ENCODE data around the gene TMEM131. TPM values are rescaled to one million over a fixed set of nuclear protein-coding genes. Genes with fewer than 3 reads are reported as not detected.

Gene TMEM131
- total RNA-seq, 2 donors from 2014 or later: 20.0 to 21.4 TPM

GRCh38 chr2:97994476-97994875 lies 1.3 kb downstream of the TMEM131 start:
- Histone ChIP-seq H3K4me3 (peak overlapping the region; percentile 37 to 84), H3K36me3 (replicated peaks in 1 of 2; ENCODE audit: insufficient read depth in 1 of 2, low read depth in 2 of 2) (no peaks in the 10 kb centered on the region), H3K27ac (peak overlapping the region in 3 of 4 donors; percentile 85 to 93 (median 86)), H3K27me3 (no peaks in the 10 kb centered on the region), H3K4me1 (peaks cover 37% of the 10 kb centered on the region), H3K9me3 (no peaks in the 10 kb centered on the region)
- no peak for ATAC-seq
- TF ChIP-seq POLR2A (IDR thresholded peaks at IDR 0.05): no peak
- TF ChIP-seq, protein P1, sequence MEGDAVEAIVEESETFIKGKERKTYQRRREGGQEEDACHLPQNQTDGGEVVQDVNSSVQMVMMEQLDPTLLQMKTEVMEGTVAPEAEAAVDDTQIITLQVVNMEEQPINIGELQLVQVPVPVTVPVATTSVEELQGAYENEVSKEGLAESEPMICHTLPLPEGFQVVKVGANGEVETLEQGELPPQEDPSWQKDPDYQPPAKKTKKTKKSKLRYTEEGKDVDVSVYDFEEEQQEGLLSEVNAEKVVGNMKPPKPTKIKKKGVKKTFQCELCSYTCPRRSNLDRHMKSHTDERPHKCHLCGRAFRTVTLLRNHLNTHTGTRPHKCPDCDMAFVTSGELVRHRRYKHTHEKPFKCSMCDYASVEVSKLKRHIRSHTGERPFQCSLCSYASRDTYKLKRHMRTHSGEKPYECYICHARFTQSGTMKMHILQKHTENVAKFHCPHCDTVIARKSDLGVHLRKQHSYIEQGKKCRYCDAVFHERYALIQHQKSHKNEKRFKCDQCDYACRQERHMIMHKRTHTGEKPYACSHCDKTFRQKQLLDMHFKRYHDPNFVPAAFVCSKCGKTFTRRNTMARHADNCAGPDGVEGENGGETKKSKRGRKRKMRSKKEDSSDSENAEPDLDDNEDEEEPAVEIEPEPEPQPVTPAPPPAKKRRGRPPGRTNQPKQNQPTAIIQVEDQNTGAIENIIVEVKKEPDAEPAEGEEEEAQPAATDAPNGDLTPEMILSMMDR (IDR thresholded peaks at IDR 0.05): no peak
- intact Hi-C loops (cut with DNase I): no loop called here
- 2% methylated on average over 4 of the region's 4 CpGs for WGBS, 2 donors
- no peak for DNase-seq

GRCh38 chr2:97993926-97994325 lies 1.8 kb downstream of the TMEM131 start:
- Histone ChIP-seq H3K4me1 (peaks cover 37% of the 10 kb centered on the region), H3K27ac (peak overlapping the region in 1 of 4 donors; percentile 86)

DNA sequence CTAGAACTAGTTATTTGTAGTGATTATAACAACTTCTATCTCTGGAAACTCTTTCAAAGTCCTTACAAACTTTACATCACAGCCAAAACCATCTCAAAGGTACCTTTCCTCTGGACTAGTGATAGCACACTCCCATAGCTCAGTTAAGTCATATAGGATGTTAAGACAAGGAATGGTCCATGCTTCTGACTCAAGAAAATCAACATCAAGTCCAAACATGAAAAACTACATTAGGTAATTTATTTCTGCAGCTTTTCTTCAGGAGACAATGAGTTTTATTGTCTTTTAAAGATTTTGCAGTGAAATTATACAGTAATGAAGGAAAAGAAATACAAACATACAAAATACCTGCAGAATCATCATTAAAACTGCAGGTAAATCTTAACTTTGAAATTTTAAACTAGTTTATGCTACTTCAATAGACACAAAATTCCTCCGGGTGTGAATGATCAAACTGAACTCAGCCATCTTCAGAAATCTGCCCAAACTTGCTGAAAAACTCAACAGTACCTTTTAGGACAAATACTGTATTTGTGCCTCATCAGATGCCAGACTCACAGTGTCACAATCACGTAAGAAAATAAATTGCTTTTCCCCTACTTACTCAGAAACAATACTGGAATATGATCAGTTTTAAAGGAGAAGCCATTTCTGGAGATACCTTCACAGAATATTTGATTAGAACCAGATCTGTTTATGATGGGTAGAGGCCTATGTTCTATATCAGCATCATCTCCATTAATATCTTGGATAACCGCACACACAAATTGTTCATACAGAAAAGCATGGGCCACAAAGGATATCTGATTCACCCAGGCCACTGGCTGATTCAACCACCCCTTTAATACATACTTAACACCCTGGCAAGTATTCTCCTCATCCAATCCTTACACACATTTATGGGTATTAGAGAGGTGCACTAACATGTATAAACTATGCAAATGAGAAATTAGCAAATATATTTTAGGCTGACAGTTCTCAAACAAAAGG lies 2.6 kb downstream of the TMEM131 start:
- no peak for TF ChIP-seq POLR2A (IDR thresholded peaks at IDR 0.05)
- TF ChIP-seq, protein P1 (IDR thresholded peaks at IDR 0.05): no peak
- Histone ChIP-seq H3K9me3 (no peaks in the 10 kb centered on the region), H3K4me1 (peaks cover 37% of the 10 kb centered on the region), H3K36me3 (replicated peaks in 1 of 2; ENCODE audit: insufficient read depth in 1 of 2, low read depth in 2 of 2) (no peaks in the 10 kb centered on the region), H3K4me3 (no peak overlapping the region), H3K27ac (no peak overlapping the region), H3K27me3 (no peaks in the 10 kb centered on the region)
- intact Hi-C loops (cut with DNase I): no loop called here
- 34 to 42% methylated on average over 3 of the region's 3 CpGs for WGBS, 2 donors
- DNase-seq: no peak
- ATAC-seq: no peak

More at GRCh38 chr2:97993926-97994325, 1.8 kb downstream of the TMEM131 start:
- Histone ChIP-seq H3K27me3 (no peaks in the 10 kb centered on the region), H3K4me3 (peak overlapping the region in 1 of 2 donors; percentile 10), H3K9me3 (no peaks in the 10 kb centered on the region), H3K36me3 (replicated peaks in 1 of 2; ENCODE audit: insufficient read depth in 1 of 2, low read depth in 2 of 2) (no peaks in the 10 kb centered on the region)
- ATAC-seq: no peak
- TF ChIP-seq, protein P1 (IDR thresholded peaks at IDR 0.05): no peak
- no peak for TF ChIP-seq POLR2A (IDR thresholded peaks at IDR 0.05)
- WGBS, 2 donors: 15 to 16% methylated on average over 6 of the region's 6 CpGs
- no peak for DNase-seq
- intact Hi-C loops (cut with DNase I): no loop called here

- intact Hi-C loops (cut with DNase I): no loop called here
- H3K4me1 ChIP-seq: peaks cover 37% of the 10 kb centered on the region
- TF ChIP-seq POLR2A (IDR thresholded peaks at IDR 0.05): no peak
- H3K36me3 ChIP-seq (replicated peaks in 1 of 2; ENCODE audit: insufficient read depth in 1 of 2, low read depth in 2 of 2): no peaks in the 10 kb centered on the region
- no peak overlapping the region for H3K27ac ChIP-seq
- no peaks in the 10 kb centered on the region for H3K9me3 ChIP-seq
- no peak for ATAC-seq
- H3K4me3 ChIP-seq: no peak overlapping the region
- no peak for DNase-seq
- no peaks in the 10 kb centered on the region for H3K27me3 ChIP-seq
- WGBS, 2 donors: 85 to 92% methylated on average over 7 of the region's 7 CpGs
Observed at GRCh38 chr2:97991081-97991856, 4.5 kb downstream of the TMEM131 start.

DNA sequence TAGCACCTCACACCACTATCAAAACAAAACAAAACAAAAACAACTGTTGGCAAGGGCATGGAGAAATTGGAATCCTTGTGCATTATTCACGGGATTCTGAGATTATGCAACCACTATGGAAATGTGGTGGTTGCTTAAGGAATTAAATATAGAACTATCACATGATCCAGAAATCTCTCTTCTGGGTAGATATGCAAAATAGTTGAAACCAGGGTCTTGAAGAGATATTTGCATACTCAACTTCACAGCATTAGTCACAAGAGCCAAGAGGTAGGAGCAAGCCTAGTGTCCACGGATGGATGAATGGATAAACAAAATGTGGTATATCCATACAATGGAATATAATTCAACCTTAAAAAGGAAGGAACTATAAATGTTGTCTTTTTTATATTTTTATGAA lies 7.0 kb downstream of the TMEM131 start:
- 84 to 91% methylated on average over 2 of the region's 2 CpGs for WGBS, 2 donors
- Histone ChIP-seq H3K36me3 (replicated peaks in 1 of 2; ENCODE audit: insufficient read depth in 1 of 2, low read depth in 2 of 2) (no peaks in the 10 kb centered on the region), H3K9me3 (no peaks in the 10 kb centered on the region), H3K4me3 (no peak overlapping the region), H3K27me3 (no peaks in the 10 kb centered on the region), H3K27ac (no peak overlapping the region), H3K4me1 (peaks cover 35% of the 10 kb centered on the region)
- ATAC-seq: no peak
- no peak for TF ChIP-seq POLR2A (IDR thresholded peaks at IDR 0.05)
- TF ChIP-seq, protein P1 (IDR thresholded peaks at IDR 0.05): no peak
- DNase-seq: no peak
- intact Hi-C loops (cut with DNase I): no loop called here
